ENCODE results near the gene NDST1.

The NDST1 gene

GRCh38 chr5:150503386-150503785, 4.5 kb upstream of the NDST1 start:
- Histone ChIP-seq H3K9me3 (ENCODE audit: low read length) (no peaks in the 10 kb centered on the region), H3F3A (ENCODE audit: insufficient read depth, low read length) (no peaks in the 10 kb centered on the region), H3K27ac (ENCODE audit: low read depth, low read length, poor library complexity, severe bottlenecking) (no peak overlapping the region), H4K20me1 (ENCODE audit: insufficient read depth, low read length) (no peaks in the 10 kb centered on the region), H3K4me1 (ENCODE audit: insufficient read depth, low read length, severe bottlenecking) (no peaks in the 10 kb centered on the region), H3K79me2 (ENCODE audit: insufficient read depth, low read length) (no peaks in the 10 kb centered on the region), H3K4me3 (ENCODE audit: low read depth, low read length, poor library complexity, severe bottlenecking) (no peak overlapping the region), H3K9ac (ENCODE audit: low read length) (no peak overlapping the region), H3K9me2 (ENCODE audit: low read depth, low read length) (no peaks in the 10 kb centered on the region), H2AFZ (ENCODE audit: low read length) (no peak overlapping the region), H3K4me2 (ENCODE audit: low read length) (no peak overlapping the region), H3K27me3 (ENCODE audit: insufficient read depth, low read length) (no peaks in the 10 kb centered on the region), H3K36me3 (ENCODE audit: insufficient read depth, low read length) (no peaks in the 10 kb centered on the region)
- no peak for TF ChIP-seq CTCF (IDR thresholded peaks at IDR 0.05; ENCODE audit: low read length)
- TF ChIP-seq EZH2 (IDR thresholded peaks at IDR 0.05; ENCODE audit: borderline replicate concordance, low read length): no peak

GRCh38 chr5:150503977-150504620, 3.8 kb upstream of the NDST1 start:
- Histone ChIP-seq H3K27me3 (ENCODE audit: insufficient read depth, low read length) (no peaks in the 10 kb centered on the region), H3K4me2 (ENCODE audit: low read length) (no peak overlapping the region), H4K20me1 (ENCODE audit: insufficient read depth, low read length) (no peaks in the 10 kb centered on the region)

GRCh38 chr5:150505041-150505511, 2.9 kb upstream of the NDST1 start:
- H3K9me2 ChIP-seq (ENCODE audit: low read depth, low read length): no peaks in the 10 kb centered on the region
- no peak overlapping the region for H3K4me2 ChIP-seq (ENCODE audit: low read length)
- no peaks in the 10 kb centered on the region for H3K4me1 ChIP-seq (ENCODE audit: insufficient read depth, low read length, severe bottlenecking)
- H3K9ac ChIP-seq (ENCODE audit: low read length): no peak overlapping the region
- H3K36me3 ChIP-seq (ENCODE audit: insufficient read depth, low read length): no peaks in the 10 kb centered on the region
- no peak overlapping the region for H2AFZ ChIP-seq (ENCODE audit: low read length)
- TF ChIP-seq EZH2 (IDR thresholded peaks at IDR 0.05; ENCODE audit: borderline replicate concordance, low read length) (no peak), CTCF (IDR thresholded peaks at IDR 0.05; ENCODE audit: low read length) (no peak)
- H3K79me2 ChIP-seq (ENCODE audit: insufficient read depth, low read length): no peaks in the 10 kb centered on the region
- H3K9me3 ChIP-seq (ENCODE audit: low read length): no peaks in the 10 kb centered on the region
- H3K4me3 ChIP-seq (ENCODE audit: low read depth, low read length, poor library complexity, severe bottlenecking): no peak overlapping the region
- no peaks in the 10 kb centered on the region for H3K27me3 ChIP-seq (ENCODE audit: insufficient read depth, low read length)
- H3F3A ChIP-seq (ENCODE audit: insufficient read depth, low read length): no peaks in the 10 kb centered on the region
- no peak overlapping the region for H3K27ac ChIP-seq (ENCODE audit: low read depth, low read length, poor library complexity, severe bottlenecking)
- no peaks in the 10 kb centered on the region for H4K20me1 ChIP-seq (ENCODE audit: insufficient read depth, low read length)

More at GRCh38 chr5:150503977-150504620, 3.8 kb upstream of the NDST1 start:
- Histone ChIP-seq H3K36me3 (ENCODE audit: insufficient read depth, low read length) (no peaks in the 10 kb centered on the region), H2AFZ (ENCODE audit: low read length) (no peak overlapping the region), H3K9me3 (ENCODE audit: low read length) (no peaks in the 10 kb centered on the region), H3K9me2 (ENCODE audit: low read depth, low read length) (no peaks in the 10 kb centered on the region), H3F3A (ENCODE audit: insufficient read depth, low read length) (no peaks in the 10 kb centered on the region), H3K79me2 (ENCODE audit: insufficient read depth, low read length) (no peaks in the 10 kb centered on the region), H3K9ac (ENCODE audit: low read length) (no peak overlapping the region), H3K4me1 (ENCODE audit: insufficient read depth, low read length, severe bottlenecking) (no peaks in the 10 kb centered on the region), H3K4me3 (ENCODE audit: low read depth, low read length, poor library complexity, severe bottlenecking) (no peak overlapping the region), H3K27ac (ENCODE audit: low read depth, low read length, poor library complexity, severe bottlenecking) (no peak overlapping the region)
- TF ChIP-seq CTCF (IDR thresholded peaks at IDR 0.05; ENCODE audit: low read length) (no peak), EZH2 (IDR thresholded peaks at IDR 0.05; ENCODE audit: borderline replicate concordance, low read length) (no peak)
